ENCODE measurements around the gene FAM240B. TPM values are rescaled to one million over a fixed set of nuclear protein-coding genes. Genes with fewer than 3 reads are reported as not detected.

FAM240B gene
- total RNA-seq, 1 experiment from 2014 or later = not detected

DNA sequence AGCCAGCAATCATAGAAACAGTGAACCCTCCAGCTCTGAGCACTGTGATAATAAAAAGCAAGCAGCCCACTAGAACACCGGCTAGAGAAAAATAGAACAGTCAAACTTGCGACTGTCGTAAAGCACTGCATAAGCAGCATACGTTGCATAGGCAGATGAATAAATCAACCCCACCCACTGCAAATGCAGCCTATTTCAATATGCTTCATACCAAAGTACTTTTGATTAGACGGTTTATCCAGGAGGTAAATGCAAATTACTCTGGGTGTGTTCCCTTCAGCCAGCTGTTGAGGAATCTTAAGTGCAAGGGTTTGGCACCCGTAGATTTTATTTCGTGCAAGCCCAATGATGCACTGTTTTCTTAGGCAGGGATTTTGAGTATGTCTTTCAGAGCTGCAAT is 67.4 kb downstream of the FAM240B start:
- Histone ChIP-seq H3K79me2 (ENCODE audit: insufficient read depth, low read length) (no peaks in the 10 kb centered on the region), H3K4me2 (ENCODE audit: insufficient read depth, insufficient read length, low read length) (no peak overlapping the region), H3K18ac (ENCODE audit: insufficient read length, low read depth, low read length) (no peak overlapping the region), H2BK20ac (ENCODE audit: low read depth, low read length, poor library complexity, severe bottlenecking) (no peak overlapping the region), H3K14ac (ENCODE audit: insufficient read depth, low read length) (no peak overlapping the region), H4K91ac (ENCODE audit: insufficient read length, low read depth, low read length) (no peak overlapping the region), H3K9me3 (ENCODE audit: control insufficient read depth, low read depth, low read length) (no peaks in the 10 kb centered on the region), H4K20me1 (ENCODE audit: control insufficient read depth, insufficient read depth, insufficient read length) (no peaks in the 10 kb centered on the region), H2AK5ac (ENCODE audit: insufficient read length, low read length) (no peak overlapping the region), H2BK5ac (ENCODE audit: insufficient read length, low read length) (no peak overlapping the region), H4K5ac (ENCODE audit: insufficient read length, low read depth, low read length) (no peak overlapping the region), H3K4me1 (ENCODE audit: insufficient read depth, low read length) (no peaks in the 10 kb centered on the region), H3K56ac (ENCODE audit: insufficient read length, low read depth, low read length) (no peak overlapping the region), H3K23me2 (ENCODE audit: insufficient read length, low read depth, low read length, poor library complexity, severe bottlenecking) (no peaks in the 10 kb centered on the region), H3K27ac (ENCODE audit: insufficient read length, low read depth, low read length) (no peak overlapping the region), H2BK12ac (ENCODE audit: insufficient read length, low read depth, low read length) (no peak overlapping the region), H2BK120ac (ENCODE audit: low read depth, low read length, poor library complexity, severe bottlenecking) (no peak overlapping the region), H3K23ac (ENCODE audit: insufficient read length, low read depth, low read length) (no peak overlapping the region), H4K8ac (replicated peaks; ENCODE audit: insufficient read length, low read depth, low read length) (no peak overlapping the region), H2BK15ac (ENCODE audit: low read depth, low read length) (no peak overlapping the region), H3K4ac (ENCODE audit: low read depth, low read length) (no peak overlapping the region), H3T11ph (ENCODE audit: low read length) (no peak overlapping the region), H3K27me3 (ENCODE audit: insufficient read depth, low read length) (no peaks in the 10 kb centered on the region), H3K79me1 (ENCODE audit: insufficient read depth, low read depth, low read length, poor library complexity, severe bottlenecking) (no peaks in the 10 kb centered on the region), H2AFZ (ENCODE audit: low read length) (no peak overlapping the region), H3K9ac (ENCODE audit: extremely low read depth, insufficient read length, low read length) (no peak overlapping the region)
- Mint-ChIP-seq H3K4me3 (no peak overlapping the region), H3K27ac (no peak overlapping the region), H3K27me3 (ENCODE audit: low read depth) (no peaks in the 10 kb centered on the region; the same call in 1 of the 2 replicates), H3K36me3 (ENCODE audit: insufficient read depth in 1 of 3, low read depth in 3 of 3) (no peaks in the 10 kb centered on the region), H3K4me1 (no peaks in the 10 kb centered on the region), H3K9me3 (no peaks in the 10 kb centered on the region; a peak in 1 of 5 replicates)
- no CpG with 5 or more reads among the region's 7 CpGs for WGBS (ENCODE audit: extremely low coverage, insufficient read length, low lambda C conversion rate)
- TF ChIP-seq, protein P1, sequence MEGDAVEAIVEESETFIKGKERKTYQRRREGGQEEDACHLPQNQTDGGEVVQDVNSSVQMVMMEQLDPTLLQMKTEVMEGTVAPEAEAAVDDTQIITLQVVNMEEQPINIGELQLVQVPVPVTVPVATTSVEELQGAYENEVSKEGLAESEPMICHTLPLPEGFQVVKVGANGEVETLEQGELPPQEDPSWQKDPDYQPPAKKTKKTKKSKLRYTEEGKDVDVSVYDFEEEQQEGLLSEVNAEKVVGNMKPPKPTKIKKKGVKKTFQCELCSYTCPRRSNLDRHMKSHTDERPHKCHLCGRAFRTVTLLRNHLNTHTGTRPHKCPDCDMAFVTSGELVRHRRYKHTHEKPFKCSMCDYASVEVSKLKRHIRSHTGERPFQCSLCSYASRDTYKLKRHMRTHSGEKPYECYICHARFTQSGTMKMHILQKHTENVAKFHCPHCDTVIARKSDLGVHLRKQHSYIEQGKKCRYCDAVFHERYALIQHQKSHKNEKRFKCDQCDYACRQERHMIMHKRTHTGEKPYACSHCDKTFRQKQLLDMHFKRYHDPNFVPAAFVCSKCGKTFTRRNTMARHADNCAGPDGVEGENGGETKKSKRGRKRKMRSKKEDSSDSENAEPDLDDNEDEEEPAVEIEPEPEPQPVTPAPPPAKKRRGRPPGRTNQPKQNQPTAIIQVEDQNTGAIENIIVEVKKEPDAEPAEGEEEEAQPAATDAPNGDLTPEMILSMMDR (conservative IDR thresholded peaks at IDR 0.05) = no peak
- DNase-seq = no peak
